GM19099 (cell line): ENCODE measurements around the gene UROC1.

Experiments
- POLR2A ChIP-seq: IDR thresholded peaks from 3 replicates; pipeline ENCODE4 v1.6.1; 2011; ENCODE audit warnings: low read depth; ENCODE audit not compliant: insufficient read length; ENCODE audit errors: extremely low read depth

The UROC1 gene

DNA sequence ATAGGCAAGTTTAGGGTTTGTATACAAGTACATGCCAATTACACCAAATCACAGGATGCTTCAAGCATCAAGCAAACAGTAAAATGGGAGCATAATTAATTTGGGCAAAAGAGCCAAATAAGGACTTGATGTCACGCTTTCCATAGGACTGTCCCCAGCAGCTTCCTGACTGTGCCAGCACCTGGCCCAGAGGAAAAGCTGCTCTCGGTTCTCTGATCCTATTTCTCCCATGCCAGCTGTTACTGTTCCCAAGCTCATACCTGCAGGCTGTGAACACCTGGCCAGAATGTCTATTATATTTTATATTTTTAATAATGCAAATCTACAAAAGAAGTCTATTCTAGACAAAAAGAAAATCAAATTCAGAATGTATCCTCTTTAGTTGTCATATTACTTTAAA, 54.1 kb downstream of the UROC1 start:
- TF ChIP-seq POLR2A = no peak

GRCh38 chr3:126461450-126462070, 56.0 kb downstream of the UROC1 start:
- no peak for TF ChIP-seq POLR2A

- no peak for TF ChIP-seq POLR2A
Observed at GRCh38 chr3:126460381-126460780, 57.2 kb downstream of the UROC1 start.

- TF ChIP-seq POLR2A = no peak
Observed at GRCh38 chr3:126459763-126460127, 57.8 kb downstream of the UROC1 start.

- TF ChIP-seq POLR2A = no peak
Observed at GRCh38 chr3:126459111-126459762, 58.3 kb downstream of the UROC1 start.

DNA sequence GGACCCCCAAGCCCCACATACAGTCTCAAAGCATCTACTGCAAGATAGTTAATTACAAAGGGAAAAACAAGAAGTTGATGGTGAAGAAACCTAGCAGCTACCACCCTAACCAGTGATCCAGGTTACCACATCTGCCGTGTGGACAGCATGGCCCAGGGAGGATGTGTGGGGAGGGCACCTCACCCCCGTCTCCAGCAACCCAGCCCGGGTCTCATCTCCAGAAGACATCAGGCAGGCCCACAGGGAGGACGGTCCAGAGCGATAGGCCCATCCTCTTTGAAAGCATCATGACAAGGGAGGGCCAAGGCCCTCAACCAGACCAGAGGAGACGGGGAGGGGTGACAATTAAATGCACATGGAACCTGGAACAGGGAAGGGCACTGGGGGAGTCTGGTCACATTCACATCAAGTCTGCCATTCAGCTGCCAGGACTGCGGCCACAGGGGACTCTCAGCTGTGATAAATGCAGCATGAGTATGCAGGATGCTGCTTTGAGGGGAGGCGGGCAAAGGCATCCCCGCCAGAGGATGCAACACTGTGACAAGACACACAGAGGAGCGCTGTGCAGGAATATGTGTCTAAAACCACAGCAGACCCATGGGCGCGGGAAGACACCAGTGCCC, 60.7 kb downstream of the UROC1 start:
- TF ChIP-seq POLR2A = no peak

GRCh38 chr3:126456211-126456610, 61.4 kb downstream of the UROC1 start:
- no peak for TF ChIP-seq POLR2A

GRCh38 chr3:126454437-126455198, 63.0 kb downstream of the UROC1 start:
- no peak for TF ChIP-seq POLR2A

GRCh38 chr3:126454025-126454424, 63.5 kb downstream of the UROC1 start:
- TF ChIP-seq POLR2A = no peak

- no peak for TF ChIP-seq POLR2A
Observed at GRCh38 chr3:126452213-126452612, 65.4 kb downstream of the UROC1 start.

- no peak for TF ChIP-seq POLR2A
Observed at GRCh38 chr3:126451511-126451910, 66.1 kb downstream of the UROC1 start.

GRCh38 chr3:126450744-126451143, 66.8 kb downstream of the UROC1 start:
- no peak for TF ChIP-seq POLR2A

DNA sequence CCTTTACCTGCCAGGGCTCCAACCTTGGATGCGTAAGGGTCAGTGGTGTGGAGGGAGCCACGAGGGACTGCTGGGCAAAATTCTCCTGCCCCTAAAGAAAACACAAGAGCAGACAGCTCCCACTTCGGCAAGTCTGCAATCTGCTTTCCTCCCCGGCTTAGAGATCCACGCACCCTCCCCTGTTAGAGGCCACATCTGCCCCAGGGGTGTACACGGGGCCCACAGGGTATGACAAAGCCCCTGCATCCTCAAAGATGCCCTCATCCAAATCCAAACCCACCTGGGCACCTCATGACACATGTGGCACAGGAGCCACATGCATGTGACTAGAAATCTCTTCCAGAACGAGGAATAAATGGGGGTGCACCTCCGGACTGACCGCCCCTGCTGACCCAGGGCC, 67.4 kb downstream of the UROC1 start:
- no peak for TF ChIP-seq POLR2A

GRCh38 chr3:126449621-126450051, 67.9 kb downstream of the UROC1 start:
- TF ChIP-seq POLR2A = no peak

- TF ChIP-seq POLR2A = no peak
Observed at GRCh38 chr3:126448893-126449180, 68.7 kb downstream of the UROC1 start.
